ENCODE data around the gene SEMA3B.
"Not testable (repeated sequence)": the region's sequence is repeated elsewhere in the genome, so short reads cannot be mapped to it uniquely, and the experiment has no call there.

SEMA3B gene

DNA sequence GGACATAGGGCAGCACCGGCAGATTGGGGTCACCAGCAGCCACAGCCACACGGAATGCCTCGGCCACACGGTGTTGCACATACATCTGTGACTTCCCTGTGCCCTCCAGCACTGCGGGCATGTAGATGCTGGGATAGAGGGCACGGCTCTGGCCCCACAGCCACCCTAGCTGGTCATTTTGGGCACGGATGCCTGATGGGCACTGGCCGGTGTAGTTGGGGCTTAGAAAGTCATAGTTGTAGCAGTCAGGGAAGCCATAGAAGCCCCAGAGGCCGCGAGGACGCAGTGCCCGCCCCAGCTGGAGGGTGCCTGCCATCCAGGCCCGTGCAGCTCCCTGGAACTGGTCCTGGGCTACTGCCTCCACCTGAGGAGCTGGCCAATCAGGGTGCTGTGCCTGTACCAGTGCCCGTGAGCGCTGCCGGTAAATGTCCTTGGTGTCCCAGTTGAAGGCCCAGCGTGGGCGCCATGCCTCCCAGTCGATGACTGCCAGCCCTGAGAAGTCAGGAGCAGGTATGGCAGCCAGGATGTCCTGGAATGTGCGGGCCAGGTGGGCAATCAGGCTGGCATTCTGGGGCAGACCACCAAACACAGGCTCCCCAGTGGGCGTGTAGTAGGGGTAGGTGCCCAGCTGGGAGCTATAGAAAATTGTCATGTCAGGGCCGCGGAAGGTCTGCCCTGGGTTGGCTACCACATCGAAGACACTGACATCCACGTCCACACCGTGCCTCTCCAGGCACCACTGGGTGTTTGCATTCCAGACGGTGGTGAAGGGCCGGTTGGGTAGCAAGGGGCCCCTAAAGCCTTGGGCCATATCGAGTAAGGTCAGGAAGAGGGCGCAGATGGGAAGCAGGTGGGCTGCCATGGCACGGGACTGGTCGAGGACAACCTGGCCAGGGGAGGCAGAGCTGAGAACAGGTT lies 33.4 kb downstream of the SEMA3B start:
- H3K9ac ChIP-seq (ENCODE audit: low read length), result no peak overlapping the region
- H3K27ac ChIP-seq (ENCODE audit: low read length), result no peak overlapping the region

DNA sequence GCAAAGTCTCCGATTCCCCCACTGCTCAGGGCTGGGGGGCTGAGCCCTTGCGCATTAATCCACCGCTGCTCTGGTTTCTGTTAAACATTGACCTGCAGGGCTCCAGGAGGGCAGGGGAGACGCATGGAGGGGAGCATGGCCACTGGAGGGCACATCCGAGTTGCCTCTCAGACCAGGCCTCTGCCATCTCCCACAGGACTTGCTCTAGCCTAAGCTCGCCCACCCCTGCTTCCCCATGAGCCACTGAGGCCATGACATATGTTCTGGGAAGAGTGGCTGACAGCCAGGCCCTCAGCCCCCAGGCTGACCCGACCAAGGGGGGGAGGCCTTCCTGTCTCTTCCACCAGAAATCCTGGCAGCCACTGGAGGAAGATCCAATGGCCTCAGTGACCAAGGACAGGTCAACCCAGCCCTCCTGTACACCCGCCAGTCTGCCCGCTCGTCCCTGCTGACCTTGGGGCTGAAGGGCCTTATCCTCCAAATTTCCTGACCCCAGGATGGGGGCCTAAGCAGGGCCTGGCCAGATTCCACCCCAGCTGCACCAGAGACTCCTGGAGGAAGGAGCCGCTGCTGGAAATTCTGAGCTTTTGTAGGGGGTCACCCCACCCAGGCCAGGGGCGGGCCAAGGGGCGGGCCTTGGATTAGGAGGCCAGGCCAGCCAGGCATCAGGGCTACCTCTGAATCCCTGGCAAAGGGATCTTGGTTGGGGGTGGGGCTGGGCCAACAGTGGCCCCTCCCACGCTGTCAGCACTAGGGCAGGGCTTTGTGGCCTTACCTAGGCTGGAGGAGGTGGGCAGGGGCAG lies 34.3 kb downstream of the SEMA3B start, which contains the start of gene HYAL1:
Gene HYAL1 (minus strand): TSS at position 562 of the 803 bp plus-strand sequence. CDS start 618 bp downstream, outside the sequence.
- Histone ChIP-seq H3K4me3 (ENCODE audit: low read length) (no peak within 1 kb of the TSS), H3K9me3 (ENCODE audit: insufficient read depth, low read length) (peaks cover 3% of the 10 kb centered on the region; the same call in 1 of the 2 replicates), H3K9ac (ENCODE audit: low read length) (no peak within 1 kb of the TSS)

More for the DNA sequence above, 33.4 kb downstream of the SEMA3B start:
- Histone ChIP-seq H3K9me3 (ENCODE audit: insufficient read depth, low read length) (0 out of 2 replicates have a peak, but pooled peaks cover 3% of the 10 kb centered on the region), H3K36me3 (replicated peaks; ENCODE audit: low read depth, low read length) (no peaks in the 10 kb centered on the region), H3K4me1 (ENCODE audit: low read length) (peaks cover 16% of the 10 kb centered on the region), H3K4me2 (ENCODE audit: low read length) (no peak overlapping the region), H4K20me1 (ENCODE audit: insufficient read depth, low read length) (no peaks in the 10 kb centered on the region), H3K4me3 (ENCODE audit: low read length) (no peak overlapping the region), H2AFZ (ENCODE audit: low read depth, low read length) (no peak overlapping the region), H3K27me3 (ENCODE audit: low read depth, low read length) (no peaks in the 10 kb centered on the region), H3K79me2 (ENCODE audit: low read length) (0 out of 2 replicates have a peak, but pooled peaks cover 7% of the 10 kb centered on the region)
- TF ChIP-seq, protein P1, sequence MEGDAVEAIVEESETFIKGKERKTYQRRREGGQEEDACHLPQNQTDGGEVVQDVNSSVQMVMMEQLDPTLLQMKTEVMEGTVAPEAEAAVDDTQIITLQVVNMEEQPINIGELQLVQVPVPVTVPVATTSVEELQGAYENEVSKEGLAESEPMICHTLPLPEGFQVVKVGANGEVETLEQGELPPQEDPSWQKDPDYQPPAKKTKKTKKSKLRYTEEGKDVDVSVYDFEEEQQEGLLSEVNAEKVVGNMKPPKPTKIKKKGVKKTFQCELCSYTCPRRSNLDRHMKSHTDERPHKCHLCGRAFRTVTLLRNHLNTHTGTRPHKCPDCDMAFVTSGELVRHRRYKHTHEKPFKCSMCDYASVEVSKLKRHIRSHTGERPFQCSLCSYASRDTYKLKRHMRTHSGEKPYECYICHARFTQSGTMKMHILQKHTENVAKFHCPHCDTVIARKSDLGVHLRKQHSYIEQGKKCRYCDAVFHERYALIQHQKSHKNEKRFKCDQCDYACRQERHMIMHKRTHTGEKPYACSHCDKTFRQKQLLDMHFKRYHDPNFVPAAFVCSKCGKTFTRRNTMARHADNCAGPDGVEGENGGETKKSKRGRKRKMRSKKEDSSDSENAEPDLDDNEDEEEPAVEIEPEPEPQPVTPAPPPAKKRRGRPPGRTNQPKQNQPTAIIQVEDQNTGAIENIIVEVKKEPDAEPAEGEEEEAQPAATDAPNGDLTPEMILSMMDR (IDR thresholded peaks at IDR 0.05; ENCODE audit: low read depth, low read length), result no peak
- no peak for TF ChIP-seq EZH2phosphoT487 (IDR thresholded peaks at IDR 0.05; ENCODE audit: low read depth)

DNA sequence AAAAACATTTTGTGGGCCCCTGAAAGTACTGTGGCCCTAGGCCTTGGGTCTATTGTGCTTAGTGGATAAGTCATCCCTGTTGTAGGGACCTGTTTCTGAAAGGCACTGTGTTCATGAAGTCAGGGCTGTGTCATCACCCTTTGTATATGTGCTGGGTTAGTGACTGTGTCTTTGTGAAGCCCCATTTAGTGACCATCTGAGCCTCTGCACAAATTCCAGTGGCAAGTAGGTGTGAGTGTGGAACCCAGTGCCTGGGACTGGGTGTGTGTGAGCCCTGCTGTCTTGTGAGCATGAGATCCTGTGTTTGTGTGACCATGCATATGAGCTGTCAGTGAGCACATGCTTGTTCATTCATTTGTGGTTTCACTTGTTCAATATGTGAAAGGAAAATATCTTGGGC lies 35.7 kb downstream of the SEMA3B start:
- Histone ChIP-seq H3K4me2 (ENCODE audit: low read length) (no peak overlapping the region), H3K4me3 (ENCODE audit: low read length) (no peak overlapping the region), H3K36me3 (replicated peaks; ENCODE audit: low read depth, low read length) (peaks cover 3% of the 10 kb centered on the region), H2AFZ (ENCODE audit: low read depth, low read length) (no peak overlapping the region), H3K79me2 (ENCODE audit: low read length) (no peaks in the 10 kb centered on the region), H3K4me1 (ENCODE audit: low read length) (peaks cover 8% of the 10 kb centered on the region; the same call in 1 of the 2 replicates), H3K27ac (ENCODE audit: low read length) (no peak overlapping the region), H3K9ac (ENCODE audit: low read length) (no peak overlapping the region), H3K27me3 (ENCODE audit: low read depth, low read length) (no peaks in the 10 kb centered on the region), H3K9me3 (ENCODE audit: insufficient read depth, low read length) (peaks cover 7% of the 10 kb centered on the region), H4K20me1 (ENCODE audit: insufficient read depth, low read length) (no peaks in the 10 kb centered on the region)
- TF ChIP-seq, protein P1 (IDR thresholded peaks at IDR 0.05; ENCODE audit: low read depth, low read length), result no peak
- TF ChIP-seq EZH2phosphoT487 (IDR thresholded peaks at IDR 0.05; ENCODE audit: low read depth), result no peak

More for the DNA sequence above, 34.3 kb downstream of the SEMA3B start, which contains the start of gene HYAL1:
- Histone ChIP-seq H3K27me3 (ENCODE audit: low read depth, low read length) (no peaks in the 10 kb centered on the region), H3K4me1 (ENCODE audit: low read length) (peaks cover 12% of the 10 kb centered on the region), H4K20me1 (ENCODE audit: insufficient read depth, low read length) (no peaks in the 10 kb centered on the region), H3K79me2 (ENCODE audit: low read length) (0 out of 2 replicates have a peak, but pooled peaks cover 3% of the 10 kb centered on the region), H3K36me3 (replicated peaks; ENCODE audit: low read depth, low read length) (no peaks in the 10 kb centered on the region), H3K27ac (ENCODE audit: low read length) (no peak within 1 kb of the TSS), H2AFZ (ENCODE audit: low read depth, low read length) (no peak within 1 kb of the TSS), H3K4me2 (ENCODE audit: low read length) (no peak within 1 kb of the TSS)
- TF ChIP-seq, protein P1 (IDR thresholded peaks at IDR 0.05; ENCODE audit: low read depth, low read length), result no peak
- TF ChIP-seq EZH2phosphoT487 (IDR thresholded peaks at IDR 0.05; ENCODE audit: low read depth), result no peak

DNA sequence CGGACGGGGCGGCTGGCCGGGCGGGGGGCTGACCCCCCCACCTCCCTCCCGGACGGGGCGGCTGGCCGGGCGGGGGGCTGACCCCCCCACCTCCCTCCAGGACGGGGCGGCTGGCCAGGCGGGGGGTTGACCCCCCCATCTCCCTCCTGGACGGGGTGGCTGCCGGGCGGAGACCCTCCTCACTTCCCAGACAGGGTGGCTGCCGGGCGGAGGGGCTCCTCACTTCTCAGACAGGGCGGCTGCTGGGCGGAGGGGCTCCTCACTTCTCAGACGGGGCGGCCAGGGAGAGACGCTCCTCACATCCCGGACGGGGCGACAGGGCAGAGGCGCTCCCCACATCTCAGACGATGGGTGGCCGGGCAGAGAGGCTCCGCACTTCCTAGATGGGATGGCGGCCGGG lies 43.1 kb downstream of the SEMA3B start:
- H3K4me3 ChIP-seq (ENCODE audit: low read length); H3K9ac ChIP-seq (ENCODE audit: low read length); H2AFZ ChIP-seq (ENCODE audit: low read depth, low read length); H3K27ac ChIP-seq (ENCODE audit: low read length); H3K4me2 ChIP-seq (ENCODE audit: low read length); H3K27me3 ChIP-seq (ENCODE audit: low read depth, low read length); H4K20me1 ChIP-seq (ENCODE audit: insufficient read depth, low read length); H3K79me2 ChIP-seq (ENCODE audit: low read length); H3K4me1 ChIP-seq (ENCODE audit: low read length); H3K9me3 ChIP-seq (ENCODE audit: insufficient read depth, low read length): not testable (repeated sequence)
- peaks cover 11% of the 10 kb centered on the region for H3K36me3 ChIP-seq (replicated peaks; ENCODE audit: low read depth, low read length)
